Kidney capillary endothelial cell (primary cell): ENCODE measurements around the gene SULF2.
"Not testable (repeated sequence)": the region's sequence is repeated elsewhere in the genome, so short reads cannot be mapped to it uniquely, and the experiment has no call there.

Experiments used
- DNase-seq: peaks from one replicate; pipeline ENCODE4 v3.0.0-alpha.2; 2018; ENCODE audit warnings: low spot score

The SULF2 gene

GRCh38 chr20:47804224-47804825 is 19.0 kb upstream of the SULF2 start:
- not testable (repeated sequence) for DNase-seq

DNA sequence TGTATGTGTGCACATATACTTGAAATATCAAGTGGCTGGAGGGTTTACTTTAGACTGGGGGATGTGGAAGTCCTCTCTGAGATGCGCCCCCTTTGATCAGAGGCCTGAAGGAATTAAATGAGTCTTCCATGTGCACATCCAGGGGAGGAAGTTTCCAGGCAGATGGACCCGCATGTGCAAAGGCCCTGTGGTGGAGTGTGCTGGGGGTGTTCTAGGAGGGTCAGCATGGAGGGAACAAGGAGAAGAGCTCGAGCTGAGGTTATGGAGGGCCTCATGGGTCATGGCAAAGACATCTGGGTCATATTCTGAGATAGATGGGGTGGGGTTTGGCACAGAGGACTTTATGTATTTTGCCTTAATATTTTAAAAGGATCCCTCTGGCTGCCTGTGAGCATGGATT is 17.7 kb upstream of the SULF2 start:
- DNase-seq: no peak

- DNase-seq: no peak
Measured at GRCh38 chr20:47802226-47802920, 17.1 kb upstream of the SULF2 start.

DNA sequence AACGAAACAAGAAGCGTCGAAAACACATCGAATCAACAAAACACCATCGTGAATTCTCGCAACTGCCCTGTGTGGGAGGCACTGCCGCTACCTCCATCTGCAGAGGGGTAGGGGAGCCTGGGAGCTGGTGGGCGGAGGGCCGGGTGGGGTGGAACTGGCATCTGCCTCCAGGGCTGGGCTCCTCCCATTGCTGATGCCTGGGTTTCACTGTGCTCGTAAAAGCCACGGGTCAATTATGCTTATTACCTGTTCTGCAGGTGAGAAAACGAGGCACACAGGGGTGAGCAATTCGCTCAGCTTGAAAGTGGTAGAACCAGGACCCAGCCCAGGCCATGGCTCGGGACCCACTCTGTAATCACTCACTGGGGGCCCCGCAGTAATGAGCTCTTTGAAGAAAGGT is 16.5 kb upstream of the SULF2 start:
- DNase-seq: no peak

DNA sequence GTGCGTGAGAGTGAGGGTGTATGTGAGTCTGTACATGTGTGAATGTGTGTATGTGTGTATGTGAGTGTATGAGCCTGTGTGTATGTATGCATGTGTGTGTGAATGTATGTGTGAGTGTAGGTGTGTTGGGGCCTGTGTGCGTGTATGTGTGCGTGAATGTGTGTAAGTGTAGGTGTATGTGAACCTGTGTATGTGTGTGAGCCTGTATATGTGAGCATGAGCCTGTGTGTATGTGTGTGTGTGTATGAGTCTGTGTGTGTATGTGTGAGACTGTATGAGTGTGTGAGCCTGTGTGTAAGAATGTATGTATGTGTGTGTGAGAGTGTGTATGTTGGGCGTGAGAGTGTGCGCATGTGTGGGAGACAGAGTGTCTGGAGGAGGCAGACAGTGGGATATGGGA is 15.8 kb upstream of the SULF2 start:
- DNase-seq: no peak

- DNase-seq: no peak
Measured at GRCh38 chr20:47800623-47801022, 15.3 kb upstream of the SULF2 start.

- peak; percentile 28 for DNase-seq
Measured at GRCh38 chr20:47799116-47799715, 13.9 kb upstream of the SULF2 start.

DNA sequence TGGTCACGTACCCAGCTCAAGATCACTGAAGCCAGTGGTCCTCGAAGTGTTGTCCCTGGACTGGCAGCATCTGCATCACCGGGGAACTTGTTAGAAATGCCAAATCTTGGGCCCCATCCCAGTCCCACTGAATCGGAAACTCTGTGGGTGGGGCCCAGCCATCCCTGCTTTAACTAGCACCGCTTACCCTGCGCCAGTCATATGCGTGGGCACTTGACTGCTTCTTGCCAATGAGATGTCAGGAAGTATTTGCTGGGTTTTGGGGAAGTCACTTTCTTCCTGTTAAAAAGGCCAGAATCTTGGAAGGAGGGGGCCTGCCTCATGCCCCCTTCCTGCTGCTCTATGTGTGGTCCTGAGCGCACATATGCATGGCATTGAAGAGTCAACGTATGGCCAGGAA is 11.7 kb upstream of the SULF2 start:
- no peak for DNase-seq

GRCh38 chr20:47795214-47795907 is 10.1 kb upstream of the SULF2 start:
- DNase-seq: no peak

DNA sequence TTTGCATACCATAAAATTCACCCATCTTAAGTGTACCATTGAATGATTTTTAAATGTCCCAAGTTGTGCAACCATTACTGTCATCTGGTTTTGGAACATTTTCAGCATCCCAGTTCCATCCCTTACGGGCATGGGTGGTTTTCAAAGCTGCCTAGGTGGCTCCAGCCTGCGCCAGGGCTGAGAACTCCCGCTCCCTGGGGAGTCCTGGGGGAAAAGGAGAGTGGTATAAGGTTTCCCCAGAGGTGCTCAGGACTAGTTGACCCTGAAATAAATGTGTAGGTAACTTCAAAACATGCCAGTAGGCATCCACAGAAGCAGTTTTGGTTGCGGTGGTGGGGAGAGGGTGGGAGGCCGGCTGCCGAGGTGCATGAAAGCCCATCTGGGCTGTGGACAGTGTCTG is 9.0 kb upstream of the SULF2 start:
- DNase-seq: not testable (repeated sequence)

- DNase-seq: peak; percentile 42
Measured at GRCh38 chr20:47792021-47792618, 6.8 kb upstream of the SULF2 start.

- no peak for DNase-seq
Measured at GRCh38 chr20:47791084-47791599, 5.9 kb upstream of the SULF2 start.

DNA sequence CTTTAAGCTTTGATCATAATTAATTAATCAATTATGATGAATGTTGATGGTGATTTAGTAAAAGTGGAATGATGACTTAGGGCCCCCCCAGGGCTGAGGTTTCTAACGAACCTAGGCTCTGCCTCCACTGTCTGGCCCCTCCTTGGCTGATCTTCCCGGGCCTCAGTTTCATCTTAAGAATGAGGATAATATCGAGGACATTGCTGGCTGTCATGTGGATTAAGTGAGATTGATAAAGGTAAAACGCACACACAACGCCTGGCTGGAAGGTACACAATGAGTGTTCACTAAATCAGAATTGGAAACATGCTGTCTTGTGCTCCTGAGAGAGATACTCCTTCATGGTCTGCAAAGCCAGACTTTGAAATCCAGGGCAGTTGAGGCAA is 5.3 kb upstream of the SULF2 start:
- no peak for DNase-seq

DNA sequence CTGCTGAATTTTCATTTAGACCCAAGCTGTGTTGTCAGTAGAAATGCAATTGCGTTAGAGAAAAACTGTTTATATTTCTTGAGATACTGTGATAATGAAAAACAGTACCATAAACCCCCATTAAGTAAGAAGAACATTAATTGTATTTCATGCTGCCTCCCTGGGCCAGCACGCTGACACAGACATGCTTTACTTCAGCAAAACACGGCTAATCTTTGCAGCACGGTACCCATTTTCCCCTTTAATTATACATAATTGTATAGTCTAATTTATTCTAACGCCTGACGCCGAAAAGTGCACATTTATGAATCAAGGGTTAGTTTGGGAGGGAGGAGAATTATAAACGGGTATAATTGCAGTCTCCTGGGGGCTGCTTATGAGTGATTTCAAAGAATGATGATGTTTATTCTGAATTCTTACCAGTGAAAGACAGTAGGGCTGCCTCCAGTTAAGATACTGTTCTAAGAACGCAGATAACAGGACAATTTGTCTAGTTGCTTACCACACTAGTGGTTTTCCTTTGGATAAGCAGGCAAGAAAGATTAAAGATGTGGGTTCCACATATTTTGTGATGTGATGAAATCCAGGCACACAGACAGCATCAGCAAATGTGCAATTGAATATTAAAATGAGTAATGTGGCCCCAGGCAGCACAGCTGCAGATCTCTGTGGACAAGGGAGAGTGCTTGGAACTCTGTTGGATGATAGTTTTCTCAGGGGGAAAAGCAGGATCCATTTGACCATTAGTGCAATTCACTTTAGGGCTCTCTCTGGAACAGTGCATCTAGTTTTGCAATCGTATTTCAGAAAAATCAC is 4.7 kb upstream of the SULF2 start:
- no peak for DNase-seq

DNA sequence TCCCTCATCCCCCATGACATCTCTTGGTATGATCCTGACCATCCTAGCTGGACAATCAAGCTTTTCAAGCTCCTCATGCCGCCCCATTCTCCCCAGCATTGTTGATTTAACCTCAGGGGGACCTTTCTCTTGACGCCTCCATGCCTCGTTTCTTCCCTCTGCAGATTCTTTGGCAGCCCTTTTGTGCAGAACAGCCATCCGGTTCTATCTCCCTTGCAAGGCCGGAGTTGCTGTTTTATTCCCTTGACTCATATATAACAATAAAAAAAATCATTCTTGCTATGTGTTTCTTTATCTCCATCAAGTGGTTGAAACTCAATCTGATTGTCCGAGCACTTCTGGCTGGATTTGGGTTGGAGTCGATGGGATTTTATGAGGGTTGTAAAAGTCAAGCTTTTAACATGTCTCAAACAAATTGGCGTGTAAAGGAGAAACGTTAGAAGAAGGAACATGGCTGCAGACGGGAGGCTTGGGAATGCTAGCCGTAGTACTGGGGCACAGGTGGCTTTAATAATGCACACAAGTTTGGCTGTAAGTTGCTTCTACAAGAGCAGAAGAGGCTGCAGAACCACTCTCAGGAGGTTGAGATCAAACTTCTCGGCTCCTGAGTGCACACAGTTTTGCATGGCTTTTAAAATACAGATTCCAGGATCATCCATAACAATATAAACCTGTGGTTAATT is 3.9 kb upstream of the SULF2 start:
- no peak for DNase-seq

DNA sequence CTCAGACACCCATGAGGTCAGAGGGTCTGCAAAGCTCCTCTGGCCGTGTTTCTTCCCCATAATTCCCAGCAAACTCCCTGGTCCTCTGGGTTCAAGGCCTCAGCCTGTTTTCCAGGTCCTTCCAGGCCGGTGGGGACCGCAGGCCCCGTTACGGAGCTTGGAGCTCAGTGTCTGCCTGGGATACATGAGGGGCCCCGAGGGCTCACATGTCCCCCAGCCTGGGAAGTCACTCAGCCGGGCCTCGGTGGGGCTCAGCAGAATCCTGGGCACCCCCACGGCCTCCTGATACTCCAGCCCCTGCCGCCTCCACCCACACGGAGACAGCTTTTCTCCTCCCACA is 3.4 kb upstream of the SULF2 start:
- DNase-seq: no peak

DNA sequence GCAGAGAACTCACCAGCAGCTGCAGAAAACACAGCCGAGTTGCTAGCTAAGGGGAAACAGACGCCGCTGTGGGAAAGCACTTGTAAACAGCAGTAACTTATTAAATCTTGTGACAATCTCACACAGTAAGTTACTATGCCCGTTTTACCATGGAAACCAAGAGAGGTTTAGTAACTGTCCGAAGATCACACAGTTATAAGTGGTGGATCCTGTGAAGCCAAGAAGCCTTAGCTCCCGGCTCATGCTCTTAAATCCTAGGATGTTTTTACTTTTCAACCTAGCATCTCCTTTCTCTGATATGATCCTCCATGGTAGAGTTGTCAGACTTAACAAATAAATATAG is 1.5 kb upstream of the SULF2 start:
- no peak for DNase-seq

DNA sequence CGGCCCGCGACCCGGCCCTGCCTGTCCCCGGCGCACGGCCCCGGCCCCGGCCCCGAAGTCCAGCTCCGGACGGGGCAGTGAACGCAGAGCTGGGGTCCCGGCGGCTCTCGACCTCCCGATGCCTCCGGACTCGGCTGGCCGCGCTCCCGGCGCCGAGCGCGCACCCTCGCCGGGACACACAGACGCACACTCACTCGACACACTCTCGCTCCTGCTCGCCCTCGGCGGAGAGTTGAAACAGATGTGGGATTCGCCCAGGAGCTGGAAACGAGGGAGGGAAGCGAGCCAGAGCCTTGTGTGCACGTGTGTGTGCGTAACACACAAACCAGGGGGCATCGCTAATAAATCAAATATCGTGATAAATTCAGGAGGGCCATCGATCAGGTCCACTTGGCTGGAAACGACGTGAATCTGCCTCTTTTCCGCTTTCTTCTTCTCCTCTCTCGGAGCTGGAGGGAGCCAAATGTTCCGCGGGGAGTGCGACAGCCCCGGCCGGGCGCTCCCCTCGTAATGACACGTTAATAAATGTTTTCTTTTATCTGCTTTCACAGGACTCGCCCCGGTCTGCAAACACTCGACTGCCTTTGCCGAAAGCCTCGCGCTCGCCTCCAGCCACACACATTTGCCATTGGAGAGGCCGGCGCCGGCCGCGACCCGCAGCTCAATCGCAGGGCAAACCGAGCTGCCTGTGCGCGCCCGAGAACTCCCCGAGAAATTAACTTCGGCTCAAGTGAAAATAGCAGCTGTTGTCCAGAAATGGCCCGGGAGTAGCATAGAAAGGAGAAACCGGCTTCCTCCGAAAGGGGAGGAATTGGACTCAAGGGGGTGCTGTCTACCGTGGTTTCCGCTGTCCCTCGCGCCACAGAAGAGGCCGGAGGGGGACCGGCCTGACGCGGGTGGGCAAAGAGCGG is 828 bp upstream of the SULF2 start:
- peak; percentile 79 for DNase-seq

DNA sequence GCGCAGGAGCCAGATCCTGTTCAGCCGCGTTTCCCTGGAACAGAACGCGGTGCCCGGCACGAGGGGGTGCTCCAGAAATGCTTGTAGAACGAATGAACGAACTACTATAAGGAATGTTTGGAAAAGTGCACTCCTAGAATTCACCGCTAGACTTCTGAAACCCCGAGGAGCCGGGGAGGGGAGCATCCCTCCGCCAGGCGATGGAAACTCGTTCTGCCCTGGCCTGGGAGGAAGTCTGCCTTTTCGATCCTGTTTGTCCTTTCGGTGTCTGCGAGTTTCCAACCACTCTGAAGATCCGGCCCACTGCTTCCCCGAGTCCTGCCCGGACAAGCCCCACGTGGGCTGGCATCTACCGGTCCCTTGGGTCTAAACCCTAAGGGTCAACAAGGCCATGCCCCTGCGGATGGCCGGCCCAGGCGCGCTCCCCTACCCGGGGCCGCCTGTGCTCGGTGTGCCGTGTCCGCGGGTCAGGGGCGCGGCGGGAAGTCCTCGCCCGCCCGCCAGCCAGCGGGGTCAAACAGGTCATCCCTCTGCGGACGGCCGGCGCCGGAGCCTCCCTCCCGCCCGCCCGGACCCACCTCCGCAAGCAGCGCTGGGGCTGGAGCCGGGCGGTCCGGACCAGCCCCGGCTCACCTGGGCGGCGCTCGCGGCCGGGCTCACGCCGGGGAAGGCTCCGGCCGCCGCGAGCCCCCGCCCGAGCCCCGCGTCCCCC is 526 bp downstream of the SULF2 start:
- DNase-seq: peak; percentile 47
